GM23248 (cell line): ENCODE results near the gene ANKS3. TPM values are rescaled to one million over a fixed set of nuclear protein-coding genes. Genes with fewer than 3 reads are reported as not detected.
"Not testable (repeated sequence)": the region's sequence is repeated elsewhere in the genome, so short reads cannot be mapped to it uniquely, and the experiment has no call there.

Source experiments
- DNase-seq: peaks from one replicate; pipeline ENCODE4 v3.0.0-alpha.2; 2015
- H2AFZ ChIP-seq: fragments of 200-600 bp; sonication (generic); 2 replicates; pipeline ENCODE4 v1.6.1; 2016; ENCODE audit warnings: antibody characterized with exemption
- H3F3A ChIP-seq: fragments of 200-600 bp; sonication (generic); 2 replicates; pipeline ENCODE4 v1.6.1; 2016; ENCODE audit warnings: mild to moderate bottlenecking, antibody characterized with exemption, mixed run types; ENCODE audit not compliant: insufficient read depth
- H3K27ac ChIP-seq: fragments of 200-600 bp; sonication (generic); 2 replicates; pipeline ENCODE4 v1.5.1; 2016; ENCODE audit warnings: mild to moderate bottlenecking
- H3K27me3 ChIP-seq: fragments of 200-600 bp; sonication (generic); replicated peaks from 2 replicates; pipeline ENCODE4 v1.6.1; 2016; ENCODE audit warnings: mild to moderate bottlenecking; ENCODE audit not compliant: insufficient read depth
- H3K36me3 ChIP-seq: fragments of 200-600 bp; sonication (generic); 2 replicates; pipeline ENCODE4 v1.6.1; 2016; ENCODE audit warnings: low read depth, mild to moderate bottlenecking
- H3K4me1 ChIP-seq: fragments of 200-600 bp; sonication (generic); 2 replicates; pipeline ENCODE4 v1.6.1; 2016; ENCODE audit warnings: mild to moderate bottlenecking; ENCODE audit not compliant: insufficient read depth
- H3K4me2 ChIP-seq: fragments of 200-600 bp; sonication (generic); one replicate; pipeline ENCODE4 v1.6.1; 2016; ENCODE audit warnings: mild to moderate bottlenecking; ENCODE audit not compliant: unreplicated experiment
- H3K4me3 ChIP-seq: fragments of 200-600 bp; sonication (generic); 2 replicates; pipeline ENCODE4 v1.5.1; 2016; ENCODE audit warnings: mild to moderate bottlenecking
- H3K79me2 ChIP-seq: fragments of 200-600 bp; sonication (generic); 2 replicates; pipeline ENCODE4 v1.6.1; 2016; ENCODE audit warnings: mild to moderate bottlenecking; ENCODE audit not compliant: insufficient read depth
- H3K9ac ChIP-seq: fragments of 200-600 bp; sonication (generic); 2 replicates; pipeline ENCODE4 v1.6.1; 2016; ENCODE audit warnings: mild to moderate bottlenecking
- H3K9me2 ChIP-seq: fragments of 200-600 bp; sonication (generic); 2 replicates; pipeline ENCODE4 v1.6.1; 2016; ENCODE audit warnings: mixed run types, mild to moderate bottlenecking, moderate library complexity; ENCODE audit not compliant: insufficient read depth
- H3K9me3 ChIP-seq: fragments of 200-600 bp; sonication (generic); one replicate; pipeline ENCODE4 v1.6.1; 2017; ENCODE audit warnings: low read depth
- H4K20me1 ChIP-seq: fragments of 200-600 bp; sonication (generic); 2 replicates; pipeline ENCODE4 v1.6.0; 2016; ENCODE audit not compliant: insufficient read depth
- EZH2 ChIP-seq: fragments of 200-600 bp; sonication (generic); IDR thresholded peaks from 2 replicates; pipeline ENCODE4 v1.6.1; 2018; ENCODE audit warnings: antibody characterized with exemption, mild to moderate bottlenecking; ENCODE audit not compliant: insufficient read depth, poor library complexity, severe bottlenecking
- EZH2phosphoT487 ChIP-seq: fragments of 200-600 bp; sonication (generic); IDR thresholded peaks from 2 replicates; pipeline ENCODE4 v1.6.1; 2018; ENCODE audit warnings: antibody characterized with exemption, moderate library complexity, mild to moderate bottlenecking, low read depth; ENCODE audit not compliant: insufficient read depth
- WGBS, 2 experiments: methylation state at CpG; one replicate each; pipeline ENCODE4 v1.1.6; 2015 to 2017; ENCODE audit warnings: low lambda C conversion rate in 2 of 2, low coverage in 1 of 2; ENCODE audit errors: missing lambda C conversion rate in 2 of 2; 5-methylcytosine and 5-hydroxymethylcytosine counted together
- in situ Hi-C: fragments of 300-500 bp; cut with MboI; formaldehyde crosslinking; loops from 2 replicates; pipeline ENCODE4 v1.15.0; 2020
- polyA plus RNA-seq: library from polyadenylated mRNA; unstranded; fragments of >200 nt; fragmentation: Nextera tagmentation; extraction: Ambion mirVana; gene quantifications from 2 replicates; pipeline ENCODE4 v1.2.1, GENCODE V29; 2016
- total RNA-seq: library from RNA; depleted of rRNA; stranded (reverse); fragments of >200 nt; shearing (Covaris generic); gene quantifications from 2 replicates; pipeline ENCODE4 v1.2.3, GENCODE V29; 2014

The ANKS3 gene
- total and polyA plus RNA-seq, 2 experiments from 2014 or later: 12.8 to 20.0 TPM

DNA sequence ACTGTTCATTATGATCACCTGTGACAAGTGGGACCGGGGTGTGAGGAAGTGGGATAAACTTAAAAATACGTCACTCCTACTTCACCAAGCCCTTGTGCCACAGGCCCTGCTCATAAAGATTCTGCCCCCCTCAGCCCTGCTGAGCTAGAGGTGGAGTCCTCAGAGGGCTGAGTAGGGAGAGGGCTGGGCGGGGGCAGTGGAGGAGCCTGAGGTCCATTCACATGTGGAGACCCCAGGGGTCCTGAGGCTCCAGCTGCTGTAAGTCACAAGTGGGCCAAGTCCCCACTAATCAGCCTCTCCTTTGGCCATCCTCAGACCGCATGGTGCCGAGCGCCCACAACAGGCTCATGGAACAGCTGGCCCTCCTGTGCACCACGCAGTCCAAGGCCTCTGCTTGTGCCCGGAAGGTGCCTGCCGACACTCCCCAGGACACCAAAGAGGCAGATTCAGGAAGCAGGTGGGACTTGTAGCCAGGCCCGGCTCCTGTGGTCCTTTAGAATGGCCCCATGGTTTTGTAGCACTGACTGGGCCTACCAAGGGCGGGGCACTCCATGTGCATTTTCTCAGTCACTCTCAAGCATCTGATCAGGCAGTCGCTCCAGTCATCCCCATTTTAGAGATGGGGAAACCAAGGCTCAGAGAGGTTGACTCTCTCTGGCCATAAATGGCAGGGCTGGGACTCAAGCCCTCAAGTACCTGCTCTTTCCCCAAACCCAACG lies 10.6 kb upstream of the ANKS3 start:
- no peaks in the 10 kb centered on the region for H3K9me2 ChIP-seq

DNA sequence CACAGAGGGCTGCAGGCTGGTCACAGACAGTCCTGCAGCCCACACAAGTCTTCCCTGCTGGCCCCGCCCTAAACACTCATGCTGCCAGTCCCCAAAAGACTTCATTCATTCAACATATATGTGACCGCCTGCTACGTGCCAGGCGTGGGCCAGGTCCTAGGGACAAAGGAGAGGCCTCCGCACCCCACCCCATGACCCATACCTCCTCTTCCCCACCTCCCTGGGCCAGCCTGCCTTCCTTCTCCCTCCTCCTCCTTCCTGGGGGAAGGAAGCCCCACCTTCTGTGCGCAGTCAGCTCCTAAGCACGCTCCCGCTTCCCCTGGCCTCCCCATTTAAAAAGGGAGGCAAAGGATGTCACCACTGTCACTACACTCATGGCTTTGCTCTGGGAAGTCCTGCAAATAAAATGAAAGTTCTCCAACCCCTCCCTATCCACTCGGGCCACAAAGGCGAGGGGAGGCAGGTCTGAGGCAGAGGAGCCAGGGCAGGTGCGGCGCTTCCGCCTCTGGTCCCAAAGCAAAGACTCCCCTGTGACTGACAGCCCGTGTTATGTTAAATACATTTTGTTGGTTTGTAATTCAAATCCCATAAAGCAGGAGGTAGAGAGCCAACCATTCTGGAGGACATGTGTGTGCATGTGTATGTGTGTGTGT lies 9.3 kb upstream of the ANKS3 start:
- H3K9me2 ChIP-seq: no peaks in the 10 kb centered on the region
- H2AFZ ChIP-seq: peak overlapping the region; percentile 33; the same call in 1 of the 2 replicates
- H3F3A ChIP-seq: no peaks in the 10 kb centered on the region
- no peaks in the 10 kb centered on the region for H4K20me1 ChIP-seq
- in situ Hi-C loops: no loop called here
- TF ChIP-seq EZH2 (no peak), EZH2phosphoT487 (no peak)
- no peaks in the 10 kb centered on the region for H3K27me3 ChIP-seq
- no peak overlapping the region for H3K4me2 ChIP-seq
- no peaks in the 10 kb centered on the region for H3K79me2 ChIP-seq
- H3K4me3 ChIP-seq: no peak overlapping the region
- peak; percentile 30 for DNase-seq
- 47 to 54% methylated on average over 13 to 14 of the region's 14 CpGs for WGBS, 2 experiments
- no peak overlapping the region for H3K9ac ChIP-seq
- H3K4me1 ChIP-seq: no peaks in the 10 kb centered on the region
- H3K9me3 ChIP-seq: no peaks in the 10 kb centered on the region
- no peak overlapping the region for H3K27ac ChIP-seq
- H3K36me3 ChIP-seq: no peaks in the 10 kb centered on the region

More for the DNA sequence above, 10.6 kb upstream of the ANKS3 start:
- in situ Hi-C loops: no loop called here
- Histone ChIP-seq H3K4me3 (no peak overlapping the region), H3F3A (no peaks in the 10 kb centered on the region), H3K27ac (no peak overlapping the region), H3K27me3 (no peaks in the 10 kb centered on the region), H3K4me2 (no peak overlapping the region), H3K9ac (no peak overlapping the region), H3K79me2 (no peaks in the 10 kb centered on the region), H2AFZ (no peak overlapping the region), H3K4me1 (no peaks in the 10 kb centered on the region), H3K36me3 (no peaks in the 10 kb centered on the region), H3K9me3 (no peaks in the 10 kb centered on the region), H4K20me1 (no peaks in the 10 kb centered on the region)
- TF ChIP-seq EZH2phosphoT487 (no peak), EZH2 (no peak)
- 57 to 66% methylated on average over 13 of the region's 13 CpGs for WGBS, 2 experiments
- no peak for DNase-seq

DNA sequence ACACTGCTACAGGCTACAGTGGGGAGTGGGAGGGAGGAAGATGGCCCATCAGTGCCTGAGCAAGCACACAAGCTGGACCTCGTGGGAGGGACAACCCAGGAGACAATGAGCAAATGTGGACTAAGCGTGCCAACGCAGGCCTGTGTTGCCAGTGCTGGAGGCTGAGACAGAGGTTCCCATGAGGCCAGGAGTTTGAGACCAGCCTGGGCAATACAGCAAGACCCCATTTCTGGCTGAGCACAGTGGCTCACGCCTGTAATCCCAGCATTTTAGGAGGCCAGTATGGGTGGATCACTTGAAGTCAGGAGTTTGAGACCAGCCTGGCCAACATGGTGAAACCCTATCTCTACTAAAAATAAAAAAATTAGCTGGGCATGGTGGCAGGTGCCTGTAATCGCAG lies 4.3 kb upstream of the ANKS3 start:
- WGBS, 2 experiments: 54 to 68% methylated on average over 5 of the region's 5 CpGs
- H3K36me3 ChIP-seq, H3K4me1 ChIP-seq, H3K9ac ChIP-seq, H4K20me1 ChIP-seq, H3F3A ChIP-seq, H3K27me3 ChIP-seq, H3K4me2 ChIP-seq, H3K9me3 ChIP-seq, H3K27ac ChIP-seq, DNase-seq, H2AFZ ChIP-seq, H3K9me2 ChIP-seq, H3K4me3 ChIP-seq, H3K79me2 ChIP-seq, in situ Hi-C loops: not testable (repeated sequence)

DNA sequence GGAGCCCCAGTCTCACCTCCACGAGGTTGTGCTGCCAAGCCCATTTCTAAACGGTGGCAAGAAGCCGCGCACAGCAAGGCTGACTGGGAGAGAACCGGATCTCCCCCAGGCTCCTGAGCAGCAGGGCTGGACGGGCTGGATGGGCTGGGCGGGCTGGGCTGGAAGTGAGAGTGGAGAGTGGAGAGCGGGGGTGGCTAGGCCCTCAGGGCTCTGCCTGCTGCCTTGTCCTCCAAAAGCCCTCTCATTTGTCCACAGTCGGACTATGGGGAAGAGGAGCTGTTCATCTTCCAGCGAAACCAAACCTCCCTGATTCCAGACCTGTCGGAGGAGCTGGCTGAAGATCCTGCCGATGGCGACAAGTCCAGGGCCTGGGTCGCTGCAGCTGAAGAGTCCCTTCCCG lies 3.5 kb upstream of the ANKS3 start:
- Histone ChIP-seq H3K27me3 (no peaks in the 10 kb centered on the region), H2AFZ (no peak overlapping the region), H3K9ac (no peak overlapping the region), H3F3A (no peaks in the 10 kb centered on the region), H4K20me1 (no peaks in the 10 kb centered on the region), H3K9me3 (no peaks in the 10 kb centered on the region), H3K4me1 (peaks cover 3% of the 10 kb centered on the region; the same call in 1 of the 2 replicates), H3K4me2 (no peak overlapping the region), H3K79me2 (peaks cover 14% of the 10 kb centered on the region), H3K4me3 (no peak overlapping the region), H3K9me2 (no peaks in the 10 kb centered on the region), H3K27ac (no peak overlapping the region), H3K36me3 (no peaks in the 10 kb centered on the region)
- WGBS, 2 experiments: 78 to 79% methylated on average over 15 of the region's 15 CpGs
- DNase-seq: no peak
- in situ Hi-C loops: no loop called here
- TF ChIP-seq EZH2phosphoT487: no peak
- TF ChIP-seq EZH2: no peak
